IMR-90 (cell line): ENCODE results near the gene NME7. TPM values are rescaled to one million over a fixed set of nuclear protein-coding genes. Genes with fewer than 3 reads are reported as not detected.

ENCODE experiments used
- ATAC-seq: fragments of 200-7000 bp; cut with Tn5 transposase; 2 replicates; pipeline ENCODE4 v1.9.1; 2020; ENCODE audit warnings: low read depth, mild to moderate bottlenecking, moderate library complexity
- BruUV-seq: library from RNA; stranded (reverse); fragments of 400-500 nt; replicated peaks from 2 replicates; lab custom pipeline; 2021; lab: Mats Ljungman, UMichigan
- CTCF ChIA-PET: fragments of 300-600 bp; formaldehyde crosslinking; extraction: SDS; loops from one replicate; lab custom pipeline; 2021; ENCODE audit warnings: antibody characterized with exemption; lab: Yijun Ruan, JAX
- POLR2A ChIA-PET: fragments of 300-600 bp; sonication (Branson Sonifier 250); formaldehyde crosslinking; loops from one replicate; lab custom pipeline; 2022; ENCODE audit warnings: antibody characterized with exemption; ENCODE audit not compliant: unreplicated experiment; lab: Charles Lee
- DNase-seq: peaks from one replicate; pipeline ENCODE4 v3.0.0; 2013
- H2AFZ ChIP-seq: replicated peaks from 2 replicates; pipeline ENCODE3; 2013; ENCODE audit warnings: low read length, mild to moderate bottlenecking; ENCODE audit not compliant: poor library complexity
- H2AK5ac ChIP-seq: 2 replicates; pipeline ENCODE4 v1.6.1; 2013; ENCODE audit warnings: low read depth, low read length, inconsistent platforms
- H2AK9ac ChIP-seq: replicated peaks from 2 replicates; pipeline ENCODE3; 2013; ENCODE audit warnings: mild to moderate bottlenecking, low read depth, low read length, moderate library complexity; ENCODE audit not compliant: poor library complexity
- H2BK120ac ChIP-seq: 2 replicates; pipeline ENCODE4 v1.6.1; 2013; ENCODE audit warnings: low read depth, low read length, inconsistent platforms
- H2BK15ac ChIP-seq: 3 replicates; pipeline ENCODE4 v1.6.1; 2013; ENCODE audit warnings: low read depth, low read length, inconsistent platforms
- H2BK20ac ChIP-seq: 2 replicates; pipeline ENCODE4 v1.6.1; 2013; ENCODE audit warnings: low read depth, mild to moderate bottlenecking, inconsistent platforms, low read length, moderate library complexity
- H2BK5ac ChIP-seq: 2 replicates; pipeline ENCODE4 v1.6.1; 2013; ENCODE audit warnings: mild to moderate bottlenecking, low read depth, low read length, inconsistent platforms; ENCODE audit not compliant: poor library complexity, severe bottlenecking
- H3K14ac ChIP-seq: replicated peaks from 2 replicates; pipeline ENCODE4 v1.6.1; 2013; ENCODE audit warnings: low read depth, low read length, inconsistent platforms
- H3K18ac ChIP-seq: 2 replicates; pipeline ENCODE4 v1.6.1; 2013; ENCODE audit warnings: low read depth, low read length, control low read depth
- H3K23ac ChIP-seq: 2 replicates; pipeline ENCODE4 v1.6.1; 2013; ENCODE audit warnings: low read depth, low read length, inconsistent platforms
- H3K27ac ChIP-seq: 2 replicates; pipeline ENCODE4 v1.5.1; 2013; ENCODE audit warnings: mild to moderate bottlenecking, control low read depth, low read length; ENCODE audit not compliant: insufficient read depth
- H3K27me3 ChIP-seq: 2 replicates; pipeline ENCODE4 v1.6.1; 2013; ENCODE audit warnings: low read length; ENCODE audit not compliant: control insufficient read depth, insufficient read depth
- H3K36me3 ChIP-seq: 2 replicates; pipeline ENCODE4 v1.6.1; 2013; ENCODE audit warnings: low read length, mixed read lengths; ENCODE audit not compliant: control insufficient read depth, insufficient read depth
- H3K4ac ChIP-seq: 2 replicates; pipeline ENCODE4 v1.6.1; 2013; ENCODE audit warnings: low read depth, low read length, inconsistent platforms
- H3K4me1 ChIP-seq: 2 replicates; pipeline ENCODE4 v1.6.1; 2013; ENCODE audit warnings: low read length, mixed read lengths; ENCODE audit not compliant: control insufficient read depth, insufficient read depth
- H3K4me2 ChIP-seq: 2 replicates; pipeline ENCODE4 v1.6.1; 2013; ENCODE audit warnings: low read depth, mild to moderate bottlenecking, control low read depth, low read length, moderate library complexity
- H3K4me3 ChIP-seq: 2 replicates; pipeline ENCODE4 v1.5.1; 2013; ENCODE audit warnings: low read depth, mild to moderate bottlenecking, control low read depth, low read length, moderate library complexity; ENCODE audit not compliant: insufficient read depth
- H3K56ac ChIP-seq: 2 replicates; pipeline ENCODE4 v1.6.1; 2013; ENCODE audit warnings: low read length, inconsistent platforms; ENCODE audit not compliant: insufficient read depth; ENCODE audit errors: extremely low read depth
- H3K79me1 ChIP-seq, 2 experiments: 2 replicates each; pipeline ENCODE4 v1.6.1; 2013; ENCODE audit warnings: low read length in 2 of 2, inconsistent platforms in 1 of 2, low read depth in 1 of 2
- H3K9ac ChIP-seq: 2 replicates; pipeline ENCODE4 v1.6.1; 2013; ENCODE audit warnings: low read depth, low read length, control low read depth
- H3K9me1 ChIP-seq: 2 replicates; pipeline ENCODE4 v1.6.1; 2013; ENCODE audit warnings: low read length, inconsistent platforms; ENCODE audit not compliant: insufficient read depth
- H3K9me3 ChIP-seq: 2 replicates; pipeline ENCODE4 v1.6.1; 2013; ENCODE audit warnings: low read length; ENCODE audit not compliant: control insufficient read depth, insufficient read depth
- H4K20me1 ChIP-seq: 2 replicates; pipeline ENCODE4 v1.6.1; 2013; ENCODE audit warnings: low read length, inconsistent platforms; ENCODE audit not compliant: insufficient read depth
- H4K5ac ChIP-seq: 2 replicates; pipeline ENCODE4 v1.6.1; 2013; ENCODE audit warnings: mild to moderate bottlenecking, low read depth, low read length, control low read depth
- H4K8ac ChIP-seq, 2 experiments: 2 replicates each; pipeline ENCODE4 v1.6.1; 2013; ENCODE audit warnings: low read depth in 2 of 2, low read length in 2 of 2, control low read depth in 1 of 2, inconsistent platforms in 1 of 2
- H4K91ac ChIP-seq: 2 replicates; pipeline ENCODE4 v1.6.1; 2013; ENCODE audit warnings: low read depth, low read length, inconsistent platforms; ENCODE audit not compliant: insufficient read depth
- BHLHE40 ChIP-seq: fragments of 150-350 bp; IDR thresholded peaks from 2 replicates; pipeline ENCODE4 v1.6.1; 2016; ENCODE audit warnings: mild to moderate bottlenecking, low read depth, low read length
- CTCF ChIP-seq: conservative IDR thresholded peaks from 2 replicates; pipeline ENCODE4 v1.5.1; 2012; ENCODE audit warnings: mild to moderate bottlenecking, low read depth, low read length, improper control_type of control experiment
- FOS ChIP-seq: fragments of 150-350 bp; IDR thresholded peaks from 2 replicates; pipeline ENCODE4 v1.6.1; 2016; ENCODE audit warnings: low read depth, low read length
- RCOR1 ChIP-seq: IDR thresholded peaks from 2 replicates; pipeline ENCODE4 v1.6.1; 2012; ENCODE audit warnings: mild to moderate bottlenecking, low read length, improper control_type of control experiment; ENCODE audit not compliant: insufficient replicate concordance
- WGBS, 2 experiments: methylation state at CpG; one replicate each; pipeline versions ENCODE4 v1.1.5 to v1.1.7; 2013; ENCODE audit warnings: missing lambda C conversion rate in 2 of 2; ENCODE audit not compliant: insufficient read length in 1 of 2; ENCODE audit errors: extremely low coverage in 2 of 2; 5-methylcytosine and 5-hydroxymethylcytosine counted together
- dilution Hi-C: fragments of 300-500 bp; cut with HindIII; formaldehyde crosslinking; loops from one replicate; pipeline ENCODE4 v1.14.3; 2018; ENCODE audit warnings: low sequenced_read_pairs; ENCODE audit not compliant: unreplicated experiment
- in situ Hi-C: fragments of 300-500 bp; cut with MboI; formaldehyde crosslinking; loops from 3 replicates; pipeline ENCODE4 v1.14.3; 2019; ENCODE audit warnings: low sequenced_read_pairs, inconsistent platforms, mixed read lengths
- intact Hi-C: fragments of 100-400 bp; cut with micrococcal nuclease; formaldehyde crosslinking; loops from 2 replicates; pipeline ENCODE4 v1.10.0; 2022
- polyA plus RNA-seq, 3 experiments: library from polyadenylated mRNA; depleted of rRNA; stranded (reverse); fragments of >200 nt; gene quantifications; 2 replicates each; pipeline ENCODE4 v1.2.3, GENCODE V29; 2012; ENCODE audit warnings: low replicate concordance in 1 of 3
- total RNA-seq: library from RNA; depleted of rRNA; stranded (reverse); fragments of >200 nt; gene quantifications from 2 replicates; pipeline ENCODE4 v1.2.3, GENCODE V29; 2012

NME7 gene
- total and polyA plus RNA-seq, 2 of the 4 experiments (the other 2 are of a cell fraction) = 18.3 to 22.4 TPM

GRCh38 chr1:169367096-169367685 is 406 bp downstream of the NME7 start:
- no peak overlapping the region for H2AK9ac ChIP-seq
- peaks cover 24 to 41% of the 10 kb centered on the region in 2 experiments for H3K79me1 ChIP-seq
- H3K23ac ChIP-seq = peak overlapping the region; percentile 80
- in situ Hi-C loops = loop anchor here (5.0 to 25.0 kb wide), 2 partner anchors 250 to 1030 kb away; no protein-coding TSS in a partner anchor
- dilution Hi-C loops = no loop called here
- H3K4ac ChIP-seq = peak overlapping the region; percentile 44; the same call in 1 of the 2 replicates
- no peak overlapping the region for H2BK20ac ChIP-seq
- H2AK5ac ChIP-seq = no peak overlapping the region
- intact Hi-C loops = loop anchor here (1.0 to 5.0 kb wide), 3 partner anchors 118 to 260 kb away; partner anchors contain the start of genes ATP1B1 and SLC19A2
- no peak for TF ChIP-seq RCOR1
- no peak for TF ChIP-seq BHLHE40
- TF ChIP-seq CTCF = no peak
- TF ChIP-seq FOS = 0 out of 2 replicates have a peak, but pooled peaks have one; percentile 1
- CTCF ChIA-PET = interaction anchor here (0.6 to 1.4 kb wide), 2 partner anchors 19 to 255 kb away, joined by 3 to 4 read pairs; no protein-coding TSS in a partner anchor
- DNase-seq (no peak), ATAC-seq (peak; percentile 28)
- peak overlapping the region; percentile 4 to 82; a peak in 3 of 4 replicates for H4K8ac ChIP-seq
- no peak overlapping the region for H3K56ac ChIP-seq
- peaks cover 6% of the 10 kb centered on the region; the same call in 1 of the 2 replicates for H3K4me1 ChIP-seq
- H3K9me3 ChIP-seq = no peaks in the 10 kb centered on the region
- no peak overlapping the region for H4K5ac ChIP-seq
- peak overlapping the region; percentile 38 for H3K27ac ChIP-seq
- H2AFZ ChIP-seq = peak overlapping the region; percentile 89
- TSS peak; percentile 82 for BruUV-seq
- no peak overlapping the region for H4K91ac ChIP-seq
- no CpG with 5 or more reads among the region's 15 CpGs for WGBS, 2 experiments
- H4K20me1 ChIP-seq = no peaks in the 10 kb centered on the region
- no peaks in the 10 kb centered on the region for H3K27me3 ChIP-seq
- peak overlapping the region; percentile 65; the same call in 1 of the 2 replicates for H3K14ac ChIP-seq
- H3K18ac ChIP-seq = no peak overlapping the region
- peak overlapping the region; percentile 48 for H3K4me3 ChIP-seq
- peaks cover 5% of the 10 kb centered on the region for H3K36me3 ChIP-seq
- peak overlapping the region; percentile 57 for H2BK120ac ChIP-seq
- POLR2A ChIA-PET = no interaction called here
- no peak overlapping the region for H2BK15ac ChIP-seq
- peak overlapping the region; percentile 90 for H3K4me2 ChIP-seq
- peak overlapping the region; percentile 80 for H3K9ac ChIP-seq
- H2BK5ac ChIP-seq = no peak overlapping the region
- H3K9me1 ChIP-seq = peaks cover 3% of the 10 kb centered on the region; the same call in 1 of the 2 replicates
